Endothelial cell (in vitro differentiated cells): ENCODE measurements around the gene RMND5A. TPM values are rescaled to one million over a fixed set of nuclear protein-coding genes. Genes with fewer than 3 reads are reported as not detected.

Experiments used
- DNase-seq: peaks from one replicate; pipeline ENCODE4 v3.0.0; 2021; ENCODE audit warnings: low spot score
- H3K27ac Mint-ChIP-seq: one replicate; pipeline ENCODE4 v1.8.0; 2021; ENCODE audit warnings: mixed read lengths, inconsistent platforms; ENCODE audit not compliant: unreplicated experiment
- H3K27me3 Mint-ChIP-seq: one replicate; pipeline ENCODE4 v1.8.0; 2021; ENCODE audit warnings: mild to moderate bottlenecking, moderate library complexity, mixed read lengths, inconsistent platforms; ENCODE audit not compliant: unreplicated experiment
- H3K36me3 Mint-ChIP-seq: one replicate; pipeline ENCODE4 v1.8.0; 2021; ENCODE audit warnings: mild to moderate bottlenecking, low read depth, mixed read lengths, inconsistent platforms; ENCODE audit not compliant: unreplicated experiment
- H3K4me1 Mint-ChIP-seq: one replicate; pipeline ENCODE4 v1.8.0; 2021; ENCODE audit warnings: mild to moderate bottlenecking, mixed read lengths, inconsistent platforms; ENCODE audit not compliant: unreplicated experiment
- H3K4me3 Mint-ChIP-seq: one replicate; pipeline ENCODE4 v1.8.0; 2021; ENCODE audit warnings: mild to moderate bottlenecking, mixed read lengths, inconsistent platforms; ENCODE audit not compliant: unreplicated experiment
- H3K9me3 Mint-ChIP-seq: one replicate; pipeline ENCODE4 v1.8.0; 2021; ENCODE audit warnings: mixed read lengths, inconsistent platforms; ENCODE audit not compliant: unreplicated experiment
- total RNA-seq: library from RNA; stranded (reverse); fragmentation: NEBNext Ultra II Directional; extraction: Animal tissue kit (Norgen Biotek cat#: 25700); gene quantifications from one replicate; pipeline ENCODE4 v1.2.1, GENCODE V29; 2021; ENCODE audit not compliant: unreplicated experiment
- TF ChIP-seq, protein P1 (sequence below): fragments of 200-600 bp; sonication (generic); IDR thresholded peaks from one replicate; pipeline ENCODE4 v1.5.0; 2021; ENCODE audit warnings: antibody characterized with exemption; ENCODE audit not compliant: unreplicated experiment

Gene RMND5A
- total RNA-seq, 1 donor from 2014 or later = 40.2 TPM

DNA sequence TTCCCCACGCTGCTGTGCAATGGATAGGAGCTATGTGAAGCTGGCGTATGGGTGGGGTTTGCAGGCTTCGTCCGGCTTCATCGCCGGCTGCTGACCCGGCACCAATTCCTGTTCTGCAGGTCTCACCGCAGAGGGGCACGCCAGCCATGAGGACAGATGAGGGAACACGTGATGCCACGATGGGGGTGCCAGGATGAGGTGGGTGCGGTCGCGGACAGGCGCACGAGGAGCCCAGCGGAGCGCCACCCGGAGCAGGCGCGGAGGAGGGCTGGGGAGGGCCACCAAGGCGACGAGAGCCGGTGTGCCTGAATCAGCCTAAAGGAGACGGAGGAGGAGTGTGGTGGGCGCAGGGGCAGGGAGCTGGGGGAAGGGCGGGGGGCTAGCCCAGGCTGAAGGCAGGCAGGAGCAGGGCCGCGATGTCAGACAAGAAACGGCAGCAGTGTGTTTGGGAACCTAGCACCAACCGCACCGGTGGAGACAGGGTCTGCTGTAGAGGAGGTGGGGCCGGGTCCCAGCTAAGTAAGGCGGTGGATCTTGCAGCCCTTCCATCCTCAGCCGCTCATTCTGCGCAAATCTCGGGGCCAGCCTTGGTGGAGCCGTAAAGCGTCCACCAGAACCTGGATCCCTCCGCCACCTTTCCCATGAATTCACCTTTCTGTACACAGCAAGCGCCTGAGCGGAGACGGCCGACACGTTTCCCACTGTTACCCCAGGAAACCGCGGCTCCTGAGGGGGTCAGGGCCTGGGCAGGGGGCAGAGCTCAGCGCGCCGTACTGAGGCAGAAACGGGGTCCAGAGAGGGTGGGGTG, 87.6 kb downstream of the RMND5A start:
- peak; percentile 49 for DNase-seq
- Mint-ChIP-seq H3K27me3 (peaks cover 14% of the 10 kb centered on the region), H3K27ac (no peak overlapping the region), H3K4me3 (peak overlapping the region; percentile 96), H3K4me1 (peaks cover 5% of the 10 kb centered on the region), H3K36me3 (no peaks in the 10 kb centered on the region), H3K9me3 (no peaks in the 10 kb centered on the region)
- TF ChIP-seq, protein P1, sequence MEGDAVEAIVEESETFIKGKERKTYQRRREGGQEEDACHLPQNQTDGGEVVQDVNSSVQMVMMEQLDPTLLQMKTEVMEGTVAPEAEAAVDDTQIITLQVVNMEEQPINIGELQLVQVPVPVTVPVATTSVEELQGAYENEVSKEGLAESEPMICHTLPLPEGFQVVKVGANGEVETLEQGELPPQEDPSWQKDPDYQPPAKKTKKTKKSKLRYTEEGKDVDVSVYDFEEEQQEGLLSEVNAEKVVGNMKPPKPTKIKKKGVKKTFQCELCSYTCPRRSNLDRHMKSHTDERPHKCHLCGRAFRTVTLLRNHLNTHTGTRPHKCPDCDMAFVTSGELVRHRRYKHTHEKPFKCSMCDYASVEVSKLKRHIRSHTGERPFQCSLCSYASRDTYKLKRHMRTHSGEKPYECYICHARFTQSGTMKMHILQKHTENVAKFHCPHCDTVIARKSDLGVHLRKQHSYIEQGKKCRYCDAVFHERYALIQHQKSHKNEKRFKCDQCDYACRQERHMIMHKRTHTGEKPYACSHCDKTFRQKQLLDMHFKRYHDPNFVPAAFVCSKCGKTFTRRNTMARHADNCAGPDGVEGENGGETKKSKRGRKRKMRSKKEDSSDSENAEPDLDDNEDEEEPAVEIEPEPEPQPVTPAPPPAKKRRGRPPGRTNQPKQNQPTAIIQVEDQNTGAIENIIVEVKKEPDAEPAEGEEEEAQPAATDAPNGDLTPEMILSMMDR = no peak

DNA sequence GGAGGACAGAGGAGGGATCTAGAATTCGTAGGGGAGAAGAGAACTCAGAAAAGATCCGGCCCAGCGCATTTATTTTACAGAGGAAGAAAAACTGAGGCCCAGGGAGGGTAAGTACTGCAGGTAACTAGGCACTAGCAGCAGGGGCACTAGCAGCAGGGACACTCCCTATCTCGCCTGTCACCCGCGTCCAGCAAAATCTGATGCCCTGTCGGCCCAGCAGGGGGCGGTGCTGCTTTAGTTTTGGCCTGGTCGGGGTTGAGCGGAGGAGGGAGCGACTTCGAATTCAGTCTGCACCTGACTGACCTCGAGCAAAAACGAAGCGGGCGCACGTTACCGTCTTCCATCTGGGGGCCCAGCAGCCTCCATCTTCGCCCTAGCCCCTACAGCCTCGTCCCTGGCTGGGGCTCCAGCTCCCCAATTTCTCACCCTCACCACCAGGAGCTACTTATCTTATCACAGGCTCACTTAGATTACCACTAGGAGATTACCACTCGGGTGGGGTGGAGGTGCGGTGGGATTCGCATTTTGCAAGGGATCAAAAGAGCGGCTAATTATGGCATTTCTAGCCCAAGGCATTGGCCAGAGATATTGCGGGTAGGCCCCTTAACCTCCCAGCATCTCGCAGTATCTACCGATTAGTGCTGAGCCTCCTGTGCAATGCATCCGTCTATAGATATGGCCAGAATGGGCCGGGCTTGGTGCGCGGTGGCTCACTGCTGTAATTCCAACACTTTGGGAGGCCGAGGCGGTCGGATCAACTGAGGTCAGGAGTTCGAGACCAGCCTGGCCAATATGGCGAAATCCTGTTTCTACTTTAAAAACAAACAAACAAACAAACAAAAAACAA, 88.4 kb downstream of the RMND5A start:
- Mint-ChIP-seq H3K9me3 (no peaks in the 10 kb centered on the region), H3K27me3 (peaks cover 14% of the 10 kb centered on the region), H3K27ac (no peak overlapping the region), H3K4me1 (peaks cover 5% of the 10 kb centered on the region), H3K36me3 (no peaks in the 10 kb centered on the region), H3K4me3 (peak overlapping the region; percentile 96)
- peak; percentile 95 for DNase-seq
- TF ChIP-seq, protein P1 = peak; percentile 90

DNA sequence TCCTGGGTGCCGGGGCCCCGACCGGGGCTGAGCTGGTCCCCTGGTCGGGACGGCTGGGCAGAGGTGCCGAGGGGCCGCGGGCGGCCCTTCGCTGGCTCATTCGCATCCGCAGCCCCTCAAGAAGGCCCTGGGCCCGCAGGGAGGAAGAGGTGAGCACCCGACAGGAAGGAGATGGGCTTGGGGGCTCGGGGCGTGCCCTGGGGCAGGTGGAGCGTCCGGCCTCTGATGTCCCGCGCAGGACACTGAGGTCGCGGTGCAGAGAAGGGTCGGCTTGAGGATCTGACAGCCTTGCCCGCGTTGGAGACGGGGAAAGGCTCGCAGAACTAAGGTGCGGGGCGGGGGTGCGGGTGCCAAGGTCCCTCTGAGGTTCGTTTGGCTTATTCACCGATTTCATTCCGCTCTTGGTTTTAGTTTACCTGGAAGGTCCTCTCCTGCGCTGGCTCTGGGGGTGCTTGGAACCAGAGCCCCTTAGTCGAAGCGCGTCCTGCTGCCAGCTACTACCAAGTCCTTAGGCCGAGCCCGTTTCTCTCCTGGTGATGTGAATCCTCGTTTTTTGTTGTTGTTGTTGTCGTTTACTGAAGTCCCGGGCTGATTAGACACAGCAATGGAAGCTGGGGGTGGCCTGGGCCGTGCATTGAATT, 89.5 kb downstream of the RMND5A start:
- Mint-ChIP-seq H3K4me1 (peaks cover 5% of the 10 kb centered on the region), H3K4me3 (no peak overlapping the region), H3K27me3 (peaks cover 14% of the 10 kb centered on the region), H3K27ac (no peak overlapping the region), H3K36me3 (no peaks in the 10 kb centered on the region), H3K9me3 (no peaks in the 10 kb centered on the region)
- TF ChIP-seq, protein P1 = no peak
- DNase-seq = no peak

DNA sequence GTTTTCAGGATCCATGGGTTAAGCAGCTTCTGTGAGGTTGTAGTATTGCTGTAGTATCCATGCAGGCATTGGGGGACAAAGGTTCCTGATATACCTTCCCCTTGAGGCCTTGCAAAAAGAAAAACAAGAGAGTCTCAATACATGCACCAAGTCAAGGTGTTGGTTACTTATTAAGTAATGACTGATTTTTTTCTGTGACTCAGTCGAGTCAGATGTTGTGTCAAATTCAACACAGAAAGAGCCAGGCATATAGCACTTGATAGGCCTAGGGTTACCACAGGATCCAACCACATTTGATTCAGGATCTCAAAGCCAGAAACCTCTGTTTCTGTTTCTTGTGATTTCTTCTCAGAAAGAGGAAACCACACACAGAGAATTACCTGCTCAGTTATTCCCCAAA, 95.5 kb downstream of the RMND5A start:
- Mint-ChIP-seq H3K4me1 (no peaks in the 10 kb centered on the region), H3K9me3 (no peaks in the 10 kb centered on the region), H3K36me3 (no peaks in the 10 kb centered on the region), H3K4me3 (no peak overlapping the region), H3K27me3 (no peaks in the 10 kb centered on the region), H3K27ac (no peak overlapping the region)
- DNase-seq = no peak
- TF ChIP-seq, protein P1 = no peak
